ENCODE measurements around the gene FOXD4L6.
"Not testable (repeated sequence)": the region's sequence is repeated elsewhere in the genome, so short reads cannot be mapped to it uniquely, and the experiment has no call there.

Gene FOXD4L6

DNA sequence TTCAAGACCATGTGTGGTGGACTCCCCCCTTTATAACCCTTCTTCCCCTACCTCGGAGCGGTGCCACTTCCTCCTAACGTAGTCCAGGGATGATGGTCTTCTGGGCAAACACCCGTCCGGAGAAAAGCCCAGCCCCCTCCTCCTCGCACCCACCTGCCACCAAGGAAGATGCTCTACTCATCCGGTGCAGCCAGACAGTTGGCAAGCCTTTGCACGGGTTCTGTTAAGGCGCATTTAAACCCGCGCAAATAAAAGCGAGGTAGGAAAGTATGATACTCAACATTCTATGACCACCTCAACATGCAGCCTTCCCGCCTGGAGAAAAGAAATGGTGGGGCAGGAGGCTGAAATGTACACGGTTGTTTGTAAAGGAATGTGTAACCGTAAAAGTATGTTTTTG, at the start of gene FOXD4L6:
Gene FOXD4L6, minus strand, starts transcription at position 101 of the 400 bp plus-strand sequence. CDS start 298 bp downstream, outside the sequence.
- not testable (repeated sequence) for DNase-seq

GRCh38 chr9:41174994-41175393, 46.5 kb upstream of the FOXD4L6 start:
- DNase-seq: not testable (repeated sequence)

GRCh38 chr9:41150116-41150515, 21.6 kb upstream of the FOXD4L6 start:
- DNase-seq: not testable (repeated sequence)

GRCh38 chr9:41141878-41142277, 13.4 kb upstream of the FOXD4L6 start:
- DNase-seq: not testable (repeated sequence)

GRCh38 chr9:41126746-41127446, 1.6 kb downstream of the FOXD4L6 start:
- DNase-seq: not testable (repeated sequence)

- DNase-seq: not testable (repeated sequence)
Observed at GRCh38 chr9:41125936-41126335, 2.5 kb downstream of the FOXD4L6 start.

GRCh38 chr9:41125109-41125658, 3.3 kb downstream of the FOXD4L6 start:
- DNase-seq: not testable (repeated sequence)

DNA sequence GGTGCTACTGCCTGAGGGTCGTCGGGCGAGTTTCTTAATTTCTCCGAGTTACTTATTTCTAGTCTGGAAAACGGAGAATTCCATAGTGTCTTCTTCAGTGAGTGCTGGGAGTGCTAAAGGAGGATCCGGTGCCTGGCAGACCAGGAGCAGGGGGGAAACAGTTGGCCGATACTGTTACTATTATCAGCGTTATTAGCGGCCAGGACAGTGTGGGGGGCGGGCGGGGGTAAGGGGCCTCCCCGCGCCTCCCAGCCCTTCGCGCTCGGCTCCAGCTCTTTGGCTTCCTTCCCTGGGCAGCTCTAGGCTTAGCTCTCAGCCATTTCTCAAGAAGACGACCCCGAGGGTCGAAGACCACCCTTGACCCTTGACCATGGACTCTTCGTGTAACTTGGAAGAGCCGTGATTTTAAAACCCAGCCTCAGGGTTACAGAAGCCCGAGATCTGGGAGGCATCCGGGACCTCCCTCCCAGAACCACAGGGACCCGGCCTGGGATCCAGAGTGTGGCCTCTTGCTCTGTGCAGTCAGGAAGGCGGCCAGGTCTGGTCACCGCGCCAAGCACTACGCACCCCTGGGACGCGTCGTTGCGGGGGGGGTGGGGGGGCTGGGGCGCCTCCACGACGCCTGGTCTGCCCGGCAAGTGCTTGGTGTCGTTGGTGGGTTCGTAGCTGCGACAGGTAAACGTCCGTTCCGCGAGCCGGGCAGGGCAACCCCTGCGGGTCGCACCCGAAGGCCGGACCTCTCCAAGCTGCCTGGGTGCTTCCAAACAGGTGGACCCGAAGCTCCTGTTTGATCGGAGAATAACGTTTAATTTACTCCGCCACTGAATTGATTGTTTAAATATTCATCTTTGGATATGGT, 4.0 kb downstream of the FOXD4L6 start:
- DNase-seq: not testable (repeated sequence)

DNA sequence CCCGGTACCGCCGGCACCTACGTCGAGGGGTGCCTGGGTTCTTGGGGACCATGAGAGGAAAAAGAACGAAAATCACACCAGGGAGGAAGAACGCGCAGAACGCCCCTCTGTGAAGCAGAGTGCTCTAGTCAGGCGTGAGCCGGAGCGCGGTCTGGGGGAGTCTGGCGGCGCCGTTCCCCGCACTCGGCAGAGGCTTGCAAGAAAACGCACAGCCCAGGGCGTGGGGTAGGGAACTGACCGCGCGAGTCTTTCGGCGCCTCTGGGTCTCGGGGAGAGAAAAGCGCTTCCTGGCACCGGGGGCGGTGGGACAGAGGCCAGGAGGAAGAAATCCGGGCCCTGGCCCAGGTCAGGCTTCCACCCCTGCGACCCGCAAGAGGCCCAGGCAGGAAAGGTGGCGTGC, 4.7 kb downstream of the FOXD4L6 start:
- not testable (repeated sequence) for DNase-seq

- not testable (repeated sequence) for DNase-seq
Observed at GRCh38 chr9:41123396-41123795, 5.1 kb downstream of the FOXD4L6 start.

DNA sequence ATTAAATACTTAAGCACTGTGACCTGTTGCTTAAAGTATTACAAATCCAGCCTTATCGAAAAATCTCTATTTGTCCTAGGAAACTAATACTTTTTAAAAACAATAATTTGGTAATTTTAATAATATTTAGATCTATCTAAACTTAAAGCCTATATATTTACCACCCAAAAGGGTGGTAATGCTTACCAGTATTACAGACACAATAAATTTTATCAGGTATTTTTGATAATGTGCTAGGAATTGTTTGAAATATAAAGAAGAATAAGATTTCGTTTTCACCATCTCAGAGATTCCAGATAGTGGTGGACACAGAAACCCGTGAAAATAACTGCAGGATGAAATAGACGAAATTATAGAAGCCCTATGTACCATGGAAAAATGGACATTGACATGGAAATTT, 7.8 kb downstream of the FOXD4L6 start:
- not testable (repeated sequence) for DNase-seq

DNA sequence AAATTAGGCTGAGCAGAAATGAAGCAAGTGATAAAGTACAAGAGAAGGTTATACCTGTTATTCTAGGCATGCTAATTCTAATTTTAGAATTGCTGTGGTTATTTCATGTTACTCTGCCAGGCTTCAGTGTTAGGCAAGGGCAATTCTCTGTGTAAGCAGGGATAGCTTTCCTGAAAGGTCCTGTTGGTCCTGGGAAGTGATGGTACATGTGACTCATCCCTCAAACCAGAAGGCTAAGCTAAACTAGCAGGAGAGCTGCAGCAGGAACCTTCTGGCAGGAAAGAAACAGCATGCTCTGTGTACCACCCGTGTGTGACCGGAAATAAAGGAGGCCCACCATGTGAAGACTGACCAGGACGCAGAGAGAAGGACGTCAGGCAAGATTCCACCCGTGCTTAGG, 8.8 kb downstream of the FOXD4L6 start:
- DNase-seq: not testable (repeated sequence)

DNA sequence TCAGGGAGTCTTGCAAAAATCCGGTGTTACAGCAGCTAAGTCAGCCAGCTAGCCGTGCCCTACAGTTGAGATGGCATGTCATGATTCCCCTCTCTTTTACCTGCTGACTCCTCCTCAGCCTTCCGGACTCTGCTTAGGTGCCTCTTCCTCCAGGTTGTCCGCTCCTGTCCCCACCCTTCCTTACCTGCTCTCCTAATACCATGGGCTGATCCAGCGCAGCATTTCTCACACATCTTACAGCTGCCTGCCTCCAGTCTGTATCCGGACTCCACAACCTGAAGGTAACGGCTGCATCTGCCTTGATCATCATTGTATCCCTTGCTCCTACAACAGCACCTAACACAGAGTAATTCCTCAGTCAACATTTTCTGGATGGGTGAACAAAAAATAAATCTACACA, 9.2 kb downstream of the FOXD4L6 start:
- DNase-seq: not testable (repeated sequence)

- not testable (repeated sequence) for DNase-seq
Observed at GRCh38 chr9:41113348-41113747, 15.1 kb downstream of the FOXD4L6 start.

- DNase-seq: not testable (repeated sequence)
Observed at GRCh38 chr9:41111414-41111813, 17.1 kb downstream of the FOXD4L6 start.

GRCh38 chr9:41110913-41111312, 17.6 kb downstream of the FOXD4L6 start:
- not testable (repeated sequence) for DNase-seq

GRCh38 chr9:41109253-41109652, 19.2 kb downstream of the FOXD4L6 start:
- DNase-seq: not testable (repeated sequence)

- DNase-seq: not testable (repeated sequence)
Observed at GRCh38 chr9:41108816-41109215, 19.7 kb downstream of the FOXD4L6 start.

DNA sequence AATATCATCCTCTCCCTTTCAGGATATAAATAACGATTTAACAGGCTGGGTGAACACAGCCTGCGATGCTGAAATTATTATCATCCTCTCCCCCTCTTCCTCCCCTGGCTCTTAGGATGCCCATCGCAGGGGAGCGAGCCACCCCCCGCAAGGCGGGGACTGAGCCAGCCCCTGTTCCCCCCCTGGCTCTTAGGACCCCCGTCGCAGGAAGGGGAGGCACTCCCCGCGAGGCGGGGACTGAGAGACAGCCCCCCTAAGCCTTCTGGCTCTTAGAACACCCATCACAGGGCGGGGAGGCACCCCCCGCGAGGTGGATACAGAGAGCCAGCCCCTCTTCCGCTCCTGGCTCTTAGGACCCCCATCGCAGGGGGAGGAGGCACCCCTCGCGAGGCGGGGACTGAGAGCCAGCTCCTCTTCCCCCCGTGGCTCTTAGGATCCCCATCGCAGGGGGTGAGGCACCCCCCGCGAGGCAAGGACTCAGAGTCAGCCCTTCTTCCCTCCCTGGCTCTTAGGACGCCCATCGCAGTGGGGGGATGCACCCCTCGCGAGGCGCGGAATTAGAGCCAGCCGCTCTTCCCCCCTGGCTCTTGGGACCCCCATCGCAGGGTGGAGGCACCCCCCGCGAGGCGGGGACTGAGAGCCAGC, 21.9 kb downstream of the FOXD4L6 start:
- not testable (repeated sequence) for DNase-seq

- DNase-seq: not testable (repeated sequence)
Observed at GRCh38 chr9:41105557-41106253, 22.8 kb downstream of the FOXD4L6 start.

- not testable (repeated sequence) for DNase-seq
Observed at GRCh38 chr9:41104542-41104941, 23.9 kb downstream of the FOXD4L6 start.

GRCh38 chr9:41100508-41100907, 28.0 kb downstream of the FOXD4L6 start:
- not testable (repeated sequence) for DNase-seq
